ENCODE data around the gene CHAC2. TPM values are rescaled to one million over a fixed set of nuclear protein-coding genes. Genes with fewer than 3 reads are reported as not detected.

The CHAC2 gene
- total and polyA plus RNA-seq, 7 donors: 0.68 to 8.1 (median 2.9) TPM

DNA sequence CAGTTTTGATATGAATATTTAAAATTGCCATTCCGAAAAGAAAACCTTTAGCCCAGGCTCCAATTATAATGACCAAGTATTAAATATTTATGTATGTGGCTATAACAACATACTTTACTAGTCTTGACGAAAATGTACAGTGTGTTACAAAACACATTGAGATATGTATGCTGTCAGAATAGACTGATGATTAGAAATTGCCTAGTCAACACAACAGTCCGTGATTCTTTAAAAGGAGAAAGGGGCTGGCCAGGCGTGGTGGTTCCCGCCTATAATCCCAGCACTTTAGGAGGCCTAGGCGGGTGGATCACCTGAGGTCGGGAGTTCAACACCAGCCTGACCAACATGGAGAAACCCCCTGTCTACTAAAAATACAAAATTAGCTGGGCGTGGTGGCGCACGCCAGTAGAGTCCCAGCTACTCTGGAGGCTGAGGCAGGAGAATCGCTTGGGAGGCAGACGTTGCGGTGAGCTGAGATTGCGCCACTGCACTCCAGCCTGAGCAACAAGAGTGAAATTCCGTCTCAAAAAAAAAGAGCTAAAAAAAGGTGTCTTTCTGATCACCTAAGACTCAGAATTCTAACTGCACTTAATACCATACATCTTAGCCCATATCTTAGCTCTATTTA is 1.8 kb downstream of the CHAC2 start:
- H3K27me3 ChIP-seq: no peaks in the 10 kb centered on the region
- no peak overlapping the region for H3K4me3 ChIP-seq
- intact Hi-C loops (cut with DNase I): loop anchor here (10.0 kb wide), 1 partner anchor 345 kb away; no protein-coding TSS in a partner anchor
- TF ChIP-seq POLR2A (IDR thresholded peaks at IDR 0.05): no peak
- TF ChIP-seq EP300 (IDR thresholded peaks at IDR 0.05): no peak
- no peak for TF ChIP-seq POLR2AphosphoS5 (IDR thresholded peaks at IDR 0.05)
- TF ChIP-seq, protein P1, sequence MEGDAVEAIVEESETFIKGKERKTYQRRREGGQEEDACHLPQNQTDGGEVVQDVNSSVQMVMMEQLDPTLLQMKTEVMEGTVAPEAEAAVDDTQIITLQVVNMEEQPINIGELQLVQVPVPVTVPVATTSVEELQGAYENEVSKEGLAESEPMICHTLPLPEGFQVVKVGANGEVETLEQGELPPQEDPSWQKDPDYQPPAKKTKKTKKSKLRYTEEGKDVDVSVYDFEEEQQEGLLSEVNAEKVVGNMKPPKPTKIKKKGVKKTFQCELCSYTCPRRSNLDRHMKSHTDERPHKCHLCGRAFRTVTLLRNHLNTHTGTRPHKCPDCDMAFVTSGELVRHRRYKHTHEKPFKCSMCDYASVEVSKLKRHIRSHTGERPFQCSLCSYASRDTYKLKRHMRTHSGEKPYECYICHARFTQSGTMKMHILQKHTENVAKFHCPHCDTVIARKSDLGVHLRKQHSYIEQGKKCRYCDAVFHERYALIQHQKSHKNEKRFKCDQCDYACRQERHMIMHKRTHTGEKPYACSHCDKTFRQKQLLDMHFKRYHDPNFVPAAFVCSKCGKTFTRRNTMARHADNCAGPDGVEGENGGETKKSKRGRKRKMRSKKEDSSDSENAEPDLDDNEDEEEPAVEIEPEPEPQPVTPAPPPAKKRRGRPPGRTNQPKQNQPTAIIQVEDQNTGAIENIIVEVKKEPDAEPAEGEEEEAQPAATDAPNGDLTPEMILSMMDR (IDR thresholded peaks at IDR 0.05): no peak
- DNase-seq: no peak
- no peak overlapping the region for H3K27ac ChIP-seq
- 92 to 93% methylated on average over 15 of the region's 15 CpGs for WGBS, 2 donors
- peaks cover 0 to 18% (median 11%) of the 10 kb centered on the region in 4 donors for H3K4me1 ChIP-seq
- no peaks in the 10 kb centered on the region for H3K36me3 ChIP-seq
- H3K9me3 ChIP-seq: no peaks in the 10 kb centered on the region

DNA sequence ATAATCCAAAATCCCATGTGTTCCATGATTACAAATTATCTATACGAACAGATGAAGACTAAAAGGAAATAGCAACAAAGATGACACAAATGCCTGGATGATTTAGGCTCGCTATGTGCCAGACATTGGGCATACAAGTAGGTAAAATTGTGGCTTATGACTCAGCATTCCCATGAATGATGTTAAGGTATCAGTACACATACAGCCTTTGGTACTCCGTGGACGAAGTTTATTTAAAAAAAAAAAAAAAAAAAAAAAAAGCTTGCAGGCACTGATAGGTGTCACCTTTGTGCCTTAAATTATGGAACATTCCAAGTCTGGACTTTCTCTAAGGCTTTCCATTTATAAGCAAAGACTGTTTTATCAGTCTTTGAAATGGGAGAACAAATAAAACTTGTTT is 2.7 kb downstream of the CHAC2 start:
- 78 to 87% methylated on average over 4 of the region's 4 CpGs for WGBS, 2 donors
- Histone ChIP-seq H3K27me3 (no peaks in the 10 kb centered on the region), H3K9me3 (no peaks in the 10 kb centered on the region), H3K4me1 (peaks cover 0 to 18% (median 11%) of the 10 kb centered on the region in 4 donors), H3K36me3 (no peaks in the 10 kb centered on the region), H3K4me3 (no peak overlapping the region), H3K27ac (no peak overlapping the region)
- DNase-seq: no peak
- intact Hi-C loops (cut with DNase I): no loop called here
- TF ChIP-seq, protein P1 (IDR thresholded peaks at IDR 0.05): no peak
- no peak for TF ChIP-seq EP300 (IDR thresholded peaks at IDR 0.05)
- no peak for TF ChIP-seq POLR2A (IDR thresholded peaks at IDR 0.05)
- no peak for TF ChIP-seq POLR2AphosphoS5 (IDR thresholded peaks at IDR 0.05)

DNA sequence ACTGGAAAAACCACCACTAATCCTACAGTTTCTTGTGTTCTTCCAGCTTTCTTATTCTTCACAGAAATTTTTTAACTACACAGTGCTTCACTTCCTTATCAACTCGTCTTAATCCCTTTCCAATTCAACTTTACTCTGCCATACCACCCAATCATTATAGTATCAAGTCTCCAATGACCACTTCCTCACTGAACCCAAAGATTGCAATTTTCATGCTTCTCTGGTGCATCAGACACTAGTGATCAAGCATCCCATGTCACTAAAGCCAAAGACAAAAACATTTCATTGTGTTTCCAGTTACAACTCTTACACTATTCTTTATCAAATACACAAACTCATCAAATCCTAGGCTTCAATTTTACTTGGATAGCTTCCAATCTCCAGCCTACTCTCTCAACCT is 9.5 kb downstream of the CHAC2 start:
- no peaks in the 10 kb centered on the region for H3K27me3 ChIP-seq
- intact Hi-C loops (cut with DNase I): no loop called here
- H3K4me1 ChIP-seq: no peaks in the 10 kb centered on the region
- H3K4me3 ChIP-seq: no peak overlapping the region
- H3K9me3 ChIP-seq: no peaks in the 10 kb centered on the region
- TF ChIP-seq POLR2A (IDR thresholded peaks at IDR 0.05): no peak
- TF ChIP-seq, protein P1 (IDR thresholded peaks at IDR 0.05): no peak
- TF ChIP-seq EP300 (IDR thresholded peaks at IDR 0.05): no peak
- TF ChIP-seq POLR2AphosphoS5 (IDR thresholded peaks at IDR 0.05): no peak
- no peak for DNase-seq
- no peak overlapping the region for H3K27ac ChIP-seq
- H3K36me3 ChIP-seq: peaks cover 0 to 10% (median 0%) of the 10 kb centered on the region in 4 donors
- 66 to 75% methylated on average over 1 of the region's 1 CpG for WGBS, 2 donors

DNA sequence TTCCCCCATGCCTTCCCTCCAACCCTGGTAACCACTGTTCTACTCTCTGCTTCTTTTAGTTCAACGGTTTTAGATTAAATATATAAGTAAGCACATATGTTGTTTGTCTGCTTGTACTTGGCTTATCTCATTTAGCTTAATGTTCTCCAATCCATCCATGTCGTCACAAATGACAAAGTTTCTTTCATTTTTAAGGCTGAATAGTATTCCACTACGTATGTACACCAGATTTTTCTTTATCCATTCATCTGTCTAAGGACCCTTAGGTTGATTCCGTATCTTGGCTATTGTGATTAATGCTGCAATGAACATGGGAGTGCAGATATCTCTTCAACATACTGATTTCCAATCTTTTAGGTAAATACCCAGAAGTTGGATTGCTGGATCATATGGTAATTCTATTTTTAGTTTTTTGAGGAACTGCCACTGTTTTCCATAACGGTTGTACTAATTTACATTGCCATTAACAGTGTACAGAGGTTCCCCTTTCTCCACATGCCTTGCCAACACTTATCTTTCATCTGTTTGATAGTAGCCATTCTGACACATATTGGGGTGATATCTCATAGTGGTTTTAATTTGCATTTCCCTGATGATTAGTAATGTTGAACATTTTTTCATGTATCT is 11.0 kb downstream of the CHAC2 start:
- Histone ChIP-seq H3K4me1 (peaks cover 0 to 5% (median 2%) of the 10 kb centered on the region in 4 donors), H3K9me3 (no peaks in the 10 kb centered on the region), H3K27ac (no peak overlapping the region), H3K27me3 (no peaks in the 10 kb centered on the region), H3K4me3 (no peak overlapping the region), H3K36me3 (peaks cover 0 to 10% (median 0%) of the 10 kb centered on the region in 4 donors)
- DNase-seq: no peak
- 77 to 85% methylated on average over 5 of the region's 5 CpGs for WGBS, 2 donors
- intact Hi-C loops (cut with DNase I): no loop called here
- TF ChIP-seq EP300 (IDR thresholded peaks at IDR 0.05) (no peak), POLR2AphosphoS5 (IDR thresholded peaks at IDR 0.05) (no peak), POLR2A (IDR thresholded peaks at IDR 0.05) (no peak)
- TF ChIP-seq, protein P1 (IDR thresholded peaks at IDR 0.05): no peak
